H9 (cell line): ENCODE measurements around the gene SOCS3. TPM values are rescaled to one million over a fixed set of nuclear protein-coding genes. Genes with fewer than 3 reads are reported as not detected.

Experiments used
- DNase-seq: peaks from one replicate; pipeline ENCODE4 v3.0.0-alpha.2; 2017
- H2AFZ ChIP-seq: one replicate; pipeline ENCODE4 v1.6.1; 2013; ENCODE audit warnings: mild to moderate bottlenecking, low read length, control low read depth, moderate library complexity
- H2AK5ac ChIP-seq: 2 replicates; pipeline ENCODE4 v1.6.1; 2013; ENCODE audit warnings: low read length, control low read depth, mixed read lengths; ENCODE audit not compliant: insufficient read length
- H2BK120ac ChIP-seq: one replicate; pipeline ENCODE4 v1.6.1; 2013; ENCODE audit warnings: low read depth, mild to moderate bottlenecking, low read length, control low read depth, inconsistent platforms; ENCODE audit not compliant: poor library complexity, severe bottlenecking
- H2BK12ac ChIP-seq: 2 replicates; pipeline ENCODE4 v1.6.1; 2013; ENCODE audit warnings: low read length, control low read depth, mixed read lengths, low read depth; ENCODE audit not compliant: insufficient read length
- H2BK15ac ChIP-seq: 2 replicates; pipeline ENCODE4 v1.6.1; 2013; ENCODE audit warnings: low read depth, low read length, control low read depth
- H2BK20ac ChIP-seq: one replicate; pipeline ENCODE4 v1.6.1; 2013; ENCODE audit warnings: low read depth, mild to moderate bottlenecking, low read length, control low read depth, inconsistent platforms; ENCODE audit not compliant: poor library complexity, severe bottlenecking
- H2BK5ac ChIP-seq: 2 replicates; pipeline ENCODE4 v1.6.1; 2013; ENCODE audit warnings: low read length, control low read depth, mixed read lengths; ENCODE audit not compliant: insufficient read length
- H3K14ac ChIP-seq: 2 replicates; pipeline ENCODE4 v1.6.1; 2013; ENCODE audit warnings: low read length, control low read depth; ENCODE audit not compliant: insufficient read depth
- H3K18ac ChIP-seq: 2 replicates; pipeline ENCODE4 v1.6.1; 2013; ENCODE audit warnings: low read depth, mild to moderate bottlenecking, mixed read lengths, low read length, control low read depth; ENCODE audit not compliant: insufficient read length
- H3K23ac ChIP-seq: 2 replicates; pipeline ENCODE4 v1.6.1; 2013; ENCODE audit warnings: low read length, control low read depth, mixed read lengths, low read depth; ENCODE audit not compliant: insufficient read length
- H3K23me2 ChIP-seq: 2 replicates; pipeline ENCODE4 v1.6.1; 2013; ENCODE audit warnings: low read depth, mild to moderate bottlenecking, mixed read lengths, low read length, control low read depth; ENCODE audit not compliant: insufficient read length, poor library complexity, severe bottlenecking
- H3K27ac ChIP-seq: 2 replicates; pipeline ENCODE4 v1.5.1; 2013; ENCODE audit warnings: low read length, control low read depth, mixed read lengths, low read depth; ENCODE audit not compliant: insufficient read length
- H3K27me3 ChIP-seq: 2 replicates; pipeline ENCODE4 v1.6.1; 2013; ENCODE audit warnings: low read length, control low read depth, inconsistent platforms; ENCODE audit not compliant: insufficient read depth
- H3K4ac ChIP-seq: 2 replicates; pipeline ENCODE4 v1.6.1; 2013; ENCODE audit warnings: low read depth, mild to moderate bottlenecking, control low read depth, inconsistent platforms, low read length, moderate library complexity
- H3K4me1 ChIP-seq: 2 replicates; pipeline ENCODE4 v1.6.1; 2013; ENCODE audit warnings: low read length, control low read depth, inconsistent platforms; ENCODE audit not compliant: insufficient read depth
- H3K4me2 ChIP-seq: 2 replicates; pipeline ENCODE4 v1.6.1; 2013; ENCODE audit warnings: low read length, control low read depth, mixed read lengths; ENCODE audit not compliant: insufficient read length, insufficient read depth
- H3K56ac ChIP-seq: 2 replicates; pipeline ENCODE4 v1.6.1; 2013; ENCODE audit warnings: low read depth, mild to moderate bottlenecking, mixed read lengths, low read length, control low read depth; ENCODE audit not compliant: insufficient read length
- H3K79me1 ChIP-seq: 2 replicates; pipeline ENCODE4 v1.6.1; 2013; ENCODE audit warnings: low read depth, mild to moderate bottlenecking, moderate library complexity, low read length, control low read depth, inconsistent platforms; ENCODE audit not compliant: insufficient read depth, poor library complexity, severe bottlenecking
- H3K79me2 ChIP-seq: 2 replicates; pipeline ENCODE4 v1.6.1; 2013; ENCODE audit warnings: low read length, control low read depth, inconsistent platforms; ENCODE audit not compliant: insufficient read depth
- H3K9ac ChIP-seq: 2 replicates; pipeline ENCODE4 v1.6.1; 2013; ENCODE audit warnings: low read length, control low read depth, mixed read lengths; ENCODE audit not compliant: insufficient read length; ENCODE audit errors: extremely low read depth
- H3K9me3 ChIP-seq: one replicate; pipeline ENCODE4 v1.6.1; 2013; ENCODE audit warnings: low read depth, low read length, inconsistent platforms; ENCODE audit not compliant: control insufficient read depth
- H3T11ph ChIP-seq: one replicate; pipeline ENCODE4 v1.6.1; 2013; ENCODE audit warnings: mild to moderate bottlenecking, low read length, control low read depth, inconsistent platforms
- H4K20me1 ChIP-seq: one replicate; pipeline ENCODE4 v1.6.1; 2013; ENCODE audit not compliant: control insufficient read depth, insufficient read length, insufficient read depth
- H4K5ac ChIP-seq: 2 replicates; pipeline ENCODE4 v1.6.1; 2013; ENCODE audit warnings: low read depth, mild to moderate bottlenecking, mixed read lengths, low read length, control low read depth; ENCODE audit not compliant: insufficient read length
- H4K8ac ChIP-seq: replicated peaks from 2 replicates; pipeline ENCODE4 v1.6.1; 2013; ENCODE audit warnings: low read length, control low read depth, mixed read lengths, low read depth; ENCODE audit not compliant: insufficient read length
- H4K91ac ChIP-seq: 2 replicates; pipeline ENCODE4 v1.6.1; 2013; ENCODE audit warnings: low read depth, mild to moderate bottlenecking, moderate library complexity, mixed read lengths, low read length, control low read depth; ENCODE audit not compliant: insufficient read length
- H3K27ac Mint-ChIP-seq, 3 experiments: 2 replicates in 2 of 3; 3 replicates in 1 of 3; pipeline ENCODE4 v1.8.0; 2020 to 2021; ENCODE audit warnings: mixed read lengths in 3 of 3, mild to moderate bottlenecking in 1 of 3, moderate library complexity in 1 of 3
- H3K27me3 Mint-ChIP-seq: 2 replicates; pipeline ENCODE4 v1.8.0; 2021; ENCODE audit warnings: low read depth, mild to moderate bottlenecking, moderate library complexity, mixed read lengths
- H3K36me3 Mint-ChIP-seq, 3 experiments: 2 replicates in 2 of 3; 3 replicates in 1 of 3; pipeline ENCODE4 v1.8.0; 2020 to 2021; ENCODE audit warnings: low read depth in 3 of 3, mixed read lengths in 3 of 3; ENCODE audit not compliant: insufficient read depth in 1 of 3
- H3K4me1 Mint-ChIP-seq, 2 experiments: 2 replicates each; pipeline ENCODE4 v1.8.0; 2020; ENCODE audit warnings: mixed read lengths in 2 of 2
- H3K4me3 Mint-ChIP-seq, 2 experiments: 2 replicates in 1 of 2; 3 replicates in 1 of 2; pipeline ENCODE4 v1.8.0; 2020 to 2021; ENCODE audit warnings: mild to moderate bottlenecking in 2 of 2, mixed read lengths in 2 of 2, moderate library complexity in 1 of 2
- H3K9me3 Mint-ChIP-seq, 2 experiments: 2 replicates in 1 of 2; 3 replicates in 1 of 2; pipeline ENCODE4 v1.8.0; 2020; ENCODE audit warnings: mild to moderate bottlenecking in 2 of 2, mixed read lengths in 2 of 2, moderate library complexity in 1 of 2
- WGBS: extraction: QIAGEN DNeasy Blood & Tissue Kit; methylation state at CpG from one replicate; pipeline ENCODE4 v1.1.7; 2013; ENCODE audit warnings: missing lambda C conversion rate, low lambda C conversion rate, mixed read lengths; ENCODE audit not compliant: insufficient read length; ENCODE audit errors: extremely low coverage; 5-methylcytosine and 5-hydroxymethylcytosine counted together
- total RNA-seq: library from RNA; stranded (reverse); gene quantifications from 2 replicates; pipeline ENCODE4 v1.2.1, GENCODE V29; 2021
- TF ChIP-seq, protein P1 (sequence below): fragments of 200-600 bp; sonication (generic); conservative IDR thresholded peaks from 3 replicates; pipeline ENCODE4 v1.8.0; 2021; ENCODE audit warnings: antibody characterized with exemption, mild to moderate bottlenecking

Gene SOCS3
- total RNA-seq, 1 experiment from 2014 or later: 9.5 TPM

DNA sequence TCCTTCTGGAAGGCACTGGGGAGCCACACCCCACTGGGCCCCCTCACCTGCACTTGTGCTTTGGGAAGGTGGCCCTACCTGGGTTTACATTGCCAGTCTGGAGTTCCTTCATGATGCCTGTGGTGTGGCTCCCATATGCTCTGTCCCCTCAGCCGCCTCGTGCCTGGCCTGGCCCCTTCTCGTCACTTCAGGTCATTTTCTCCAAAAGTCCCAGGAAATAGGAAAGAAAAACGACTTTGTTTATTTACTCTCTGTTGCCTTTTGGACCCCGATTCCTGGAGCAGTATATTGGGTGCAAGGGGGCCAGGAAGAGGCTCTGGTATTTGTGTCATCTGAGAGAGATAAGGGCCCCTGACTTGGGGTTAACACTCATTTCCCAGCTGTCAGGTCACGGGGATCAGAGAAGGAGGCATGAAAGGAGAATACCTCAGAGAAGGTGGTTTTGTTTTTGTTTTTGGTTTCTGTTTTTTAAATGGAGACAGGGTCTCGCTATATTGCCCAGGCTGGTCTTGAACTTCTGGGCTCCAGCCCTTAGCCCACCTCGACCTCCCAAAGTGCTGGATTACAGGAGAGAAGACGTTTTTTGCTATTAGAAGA lies 4.7 kb downstream of the SOCS3 start:
- Histone ChIP-seq H2BK20ac (no peak overlapping the region), H3K23ac (no peak overlapping the region), H3K14ac (no peak overlapping the region), H3K23me2 (peaks cover 18% of the 10 kb centered on the region), H3K18ac (no peak overlapping the region), H3K79me2 (peaks cover 15% of the 10 kb centered on the region; the same call in 1 of the 2 replicates), H2BK12ac (no peak overlapping the region), H3T11ph (no peak overlapping the region), H3K4me2 (no peak overlapping the region), H3K27me3 (no peaks in the 10 kb centered on the region), H2BK15ac (no peak overlapping the region), H3K56ac (no peak overlapping the region), H4K8ac (no peak overlapping the region), H2AK5ac (no peak overlapping the region), H2BK120ac (no peak overlapping the region), H4K91ac (no peak overlapping the region), H2BK5ac (no peak overlapping the region), H3K27ac (no peak overlapping the region), H4K20me1 (no peaks in the 10 kb centered on the region), H2AFZ (no peak overlapping the region), H3K9ac (no peak overlapping the region), H3K79me1 (no peaks in the 10 kb centered on the region), H4K5ac (no peak overlapping the region), H3K4me1 (peaks cover 17% of the 10 kb centered on the region; the same call in 1 of the 2 replicates), H3K4ac (no peak overlapping the region), H3K9me3 (no peaks in the 10 kb centered on the region)
- Mint-ChIP-seq H3K9me3 (peaks cover 0 to 4% of the 10 kb centered on the region in 2 experiments; a peak in 2 of 5 replicates), H3K36me3 (peaks cover 14 to 21% (median 14%) of the 10 kb centered on the region in 3 experiments; a peak in 6 of 7 replicates), H3K27me3 (peaks cover 60% of the 10 kb centered on the region), H3K27ac (no peak overlapping the region), H3K4me1 (peaks cover 59 to 67% of the 10 kb centered on the region in 2 experiments), H3K4me3 (peak overlapping the region in 1 of 2 experiments; percentile 71; a peak in 2 of 5 replicates)
- TF ChIP-seq, protein P1, sequence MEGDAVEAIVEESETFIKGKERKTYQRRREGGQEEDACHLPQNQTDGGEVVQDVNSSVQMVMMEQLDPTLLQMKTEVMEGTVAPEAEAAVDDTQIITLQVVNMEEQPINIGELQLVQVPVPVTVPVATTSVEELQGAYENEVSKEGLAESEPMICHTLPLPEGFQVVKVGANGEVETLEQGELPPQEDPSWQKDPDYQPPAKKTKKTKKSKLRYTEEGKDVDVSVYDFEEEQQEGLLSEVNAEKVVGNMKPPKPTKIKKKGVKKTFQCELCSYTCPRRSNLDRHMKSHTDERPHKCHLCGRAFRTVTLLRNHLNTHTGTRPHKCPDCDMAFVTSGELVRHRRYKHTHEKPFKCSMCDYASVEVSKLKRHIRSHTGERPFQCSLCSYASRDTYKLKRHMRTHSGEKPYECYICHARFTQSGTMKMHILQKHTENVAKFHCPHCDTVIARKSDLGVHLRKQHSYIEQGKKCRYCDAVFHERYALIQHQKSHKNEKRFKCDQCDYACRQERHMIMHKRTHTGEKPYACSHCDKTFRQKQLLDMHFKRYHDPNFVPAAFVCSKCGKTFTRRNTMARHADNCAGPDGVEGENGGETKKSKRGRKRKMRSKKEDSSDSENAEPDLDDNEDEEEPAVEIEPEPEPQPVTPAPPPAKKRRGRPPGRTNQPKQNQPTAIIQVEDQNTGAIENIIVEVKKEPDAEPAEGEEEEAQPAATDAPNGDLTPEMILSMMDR: no peak
- no CpG with 5 or more reads among the region's 9 CpGs for WGBS
- DNase-seq: no peak
